ENCODE measurements around the gene PLXND1.

PLXND1 gene

GRCh38 chr3:129582799-129583198 lies 23.7 kb downstream of the PLXND1 start:
- no peak for DNase-seq

- DNase-seq: no peak
Measured at GRCh38 chr3:129581623-129582022, 24.9 kb downstream of the PLXND1 start.

- no peak for DNase-seq
Measured at GRCh38 chr3:129579991-129580390, 26.5 kb downstream of the PLXND1 start.

GRCh38 chr3:129577925-129578786 lies 28.3 kb downstream of the PLXND1 start:
- DNase-seq: no peak

GRCh38 chr3:129577366-129577765 lies 29.1 kb downstream of the PLXND1 start:
- no peak for DNase-seq

GRCh38 chr3:129576514-129577352 lies 29.7 kb downstream of the PLXND1 start:
- peak; percentile 32 for DNase-seq

- no peak for DNase-seq
Measured at GRCh38 chr3:129575997-129576384, 30.5 kb downstream of the PLXND1 start.

- no peak for DNase-seq
Measured at GRCh38 chr3:129575233-129575996, 31.1 kb downstream of the PLXND1 start.

- DNase-seq: no peak
Measured at GRCh38 chr3:129574206-129574605, 32.3 kb downstream of the PLXND1 start.

- no peak for DNase-seq
Measured at GRCh38 chr3:129573493-129573892, 33.0 kb downstream of the PLXND1 start.

- no peak for DNase-seq
Measured at GRCh38 chr3:129572603-129573002, 33.9 kb downstream of the PLXND1 start.

- no peak for DNase-seq
Measured at GRCh38 chr3:129571605-129572547, 34.6 kb downstream of the PLXND1 start.

GRCh38 chr3:129569856-129570255 lies 36.6 kb downstream of the PLXND1 start:
- DNase-seq: no peak

- no peak for DNase-seq
Measured at GRCh38 chr3:129567939-129568338, 38.5 kb downstream of the PLXND1 start.

GRCh38 chr3:129567176-129567705 lies 39.2 kb downstream of the PLXND1 start:
- no peak for DNase-seq

GRCh38 chr3:129565902-129566301 lies 40.6 kb downstream of the PLXND1 start:
- no peak for DNase-seq

- DNase-seq: no peak
Measured at GRCh38 chr3:129564981-129565644, 41.4 kb downstream of the PLXND1 start.

- DNase-seq: no peak
Measured at GRCh38 chr3:129563850-129564535, 42.5 kb downstream of the PLXND1 start.

- DNase-seq: no peak
Measured at GRCh38 chr3:129563332-129563731, 43.1 kb downstream of the PLXND1 start.

- DNase-seq: no peak
Measured at GRCh38 chr3:129562803-129563202, 43.7 kb downstream of the PLXND1 start.
